Activated CD4-positive, CD25-positive, alpha-beta regulatory T cell treated with anti-CD3 and anti-CD28 coated beads, Interleukin-2, amount 50 U/mL, for 72 hours (primary cell): ENCODE measurements around the gene SLCO6A1.
"Not testable (repeated sequence)": the region's sequence is repeated elsewhere in the genome, so short reads cannot be mapped to it uniquely, and the experiment has no call there.

Experiments
- DNase-seq: peaks from one replicate; pipeline ENCODE4 v3.0.0; 2021

SLCO6A1 gene

GRCh38 chr5:102498271-102499034, at the start of gene SLCO6A1:
SLCO6A1 (minus strand) TSS chr5:102499001; CDS start chr5:102498844, 157 bp downstream.
- DNase-seq = no peak

- no peak for DNase-seq
Measured at GRCh38 chr5:102547141-102548035, 48.6 kb upstream of the SLCO6A1 start.

DNA sequence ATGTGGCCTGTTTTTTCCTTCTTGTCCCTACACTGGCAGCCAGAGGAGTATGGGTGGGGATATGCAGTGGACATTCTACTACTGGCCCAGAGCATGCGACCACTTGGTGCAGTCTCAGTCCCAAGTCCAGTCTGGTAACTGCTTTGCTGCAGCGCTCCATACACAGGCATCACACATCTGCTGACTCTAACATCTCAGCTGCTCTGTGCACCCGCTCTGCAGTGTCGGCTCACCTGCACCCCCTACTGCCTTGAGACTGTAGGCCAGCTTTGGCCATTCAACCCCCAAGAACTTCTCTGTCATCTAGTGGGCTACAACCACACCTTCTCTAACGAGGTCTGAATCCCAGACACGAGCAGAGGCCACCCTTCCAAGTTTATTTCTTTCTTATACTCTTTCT, 46.4 kb upstream of the SLCO6A1 start:
- no peak for DNase-seq

DNA sequence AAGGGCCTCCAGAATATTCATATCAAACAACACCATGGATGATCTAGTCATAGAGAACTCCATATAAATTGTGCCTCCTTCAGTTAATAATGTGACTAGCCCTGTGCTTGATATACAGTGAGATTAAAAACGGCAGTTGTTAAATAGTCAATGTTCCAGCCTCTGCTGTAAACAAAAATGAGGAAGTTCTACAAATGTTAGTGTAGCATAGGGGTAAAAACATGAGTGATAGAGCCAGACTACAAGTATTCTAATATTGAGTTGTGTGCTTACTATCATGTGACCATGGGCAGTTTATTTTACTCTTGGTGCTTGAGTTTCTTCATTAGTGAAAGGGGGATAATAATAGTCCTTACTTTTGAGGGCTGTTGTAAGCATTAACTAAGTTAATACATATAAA, 43.3 kb upstream of the SLCO6A1 start:
- no peak for DNase-seq

DNA sequence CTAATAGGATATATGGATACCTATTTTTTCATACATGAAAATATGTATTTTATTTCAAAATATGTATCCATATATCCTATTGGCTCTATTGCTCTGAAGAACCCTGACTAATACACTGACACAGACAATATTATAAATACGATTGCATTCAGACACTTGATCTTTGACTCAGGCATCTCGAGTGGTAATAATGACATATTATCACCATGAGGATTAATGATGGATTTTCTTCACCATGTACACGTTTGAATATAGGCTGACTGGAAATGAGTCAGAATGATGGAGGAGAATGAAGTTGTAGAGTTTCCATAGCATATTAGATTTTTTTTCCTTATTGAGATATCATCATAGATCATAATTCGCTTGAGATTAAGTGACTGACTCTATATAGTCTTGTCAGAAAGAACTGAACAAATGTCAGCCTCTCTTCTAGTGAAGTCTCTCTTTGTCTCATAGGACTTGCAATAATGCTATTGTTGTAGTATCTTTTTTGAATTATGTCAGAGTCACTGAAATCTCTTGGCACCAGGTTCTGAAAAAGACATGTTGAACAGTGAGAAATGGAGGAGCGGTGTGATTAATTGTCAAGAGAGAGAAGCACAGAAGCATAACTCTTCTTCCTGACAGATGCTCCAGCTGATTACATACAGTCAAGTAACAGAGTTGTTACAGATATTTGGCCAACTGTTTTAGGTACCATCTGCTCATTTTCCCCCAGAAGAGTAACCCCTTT, 41.4 kb upstream of the SLCO6A1 start:
- no peak for DNase-seq

DNA sequence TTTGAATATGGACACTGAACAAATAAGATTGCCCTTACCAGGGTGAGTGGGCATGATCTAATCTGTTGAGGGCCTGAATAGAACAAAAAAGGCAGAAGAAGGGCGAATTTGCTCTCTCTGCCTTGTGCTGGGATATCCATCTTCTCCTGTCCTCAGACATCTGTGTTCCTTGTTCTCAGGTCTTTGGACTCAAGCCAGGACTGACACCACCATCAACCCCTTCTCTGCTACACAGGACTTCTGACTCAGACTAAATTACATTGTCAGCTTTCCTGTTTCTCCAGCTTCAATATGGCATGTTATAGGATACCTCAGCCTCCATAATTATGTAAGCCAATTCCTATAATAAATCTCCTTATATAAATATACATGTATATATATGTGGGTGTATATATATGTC, 40.8 kb upstream of the SLCO6A1 start:
- no peak for DNase-seq

DNA sequence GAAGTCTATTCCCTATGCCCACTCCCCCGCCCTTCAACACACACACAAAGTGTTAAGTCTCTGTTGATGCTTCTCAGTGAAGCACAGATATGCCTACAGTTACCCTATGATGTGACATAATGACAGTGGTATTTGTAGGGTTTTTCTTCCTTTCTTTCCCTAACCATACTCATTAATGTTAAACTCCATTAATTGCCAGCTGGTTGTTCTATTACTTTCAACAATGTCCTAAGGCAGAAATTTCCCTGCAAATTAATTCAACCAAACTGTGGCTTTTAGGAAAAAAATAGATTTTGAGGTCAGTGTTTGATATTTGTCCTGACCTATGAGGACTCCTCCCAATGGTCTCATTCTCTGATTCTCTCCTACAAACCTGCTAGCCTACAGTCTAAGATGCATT, 38.2 kb upstream of the SLCO6A1 start:
- DNase-seq = no peak

DNA sequence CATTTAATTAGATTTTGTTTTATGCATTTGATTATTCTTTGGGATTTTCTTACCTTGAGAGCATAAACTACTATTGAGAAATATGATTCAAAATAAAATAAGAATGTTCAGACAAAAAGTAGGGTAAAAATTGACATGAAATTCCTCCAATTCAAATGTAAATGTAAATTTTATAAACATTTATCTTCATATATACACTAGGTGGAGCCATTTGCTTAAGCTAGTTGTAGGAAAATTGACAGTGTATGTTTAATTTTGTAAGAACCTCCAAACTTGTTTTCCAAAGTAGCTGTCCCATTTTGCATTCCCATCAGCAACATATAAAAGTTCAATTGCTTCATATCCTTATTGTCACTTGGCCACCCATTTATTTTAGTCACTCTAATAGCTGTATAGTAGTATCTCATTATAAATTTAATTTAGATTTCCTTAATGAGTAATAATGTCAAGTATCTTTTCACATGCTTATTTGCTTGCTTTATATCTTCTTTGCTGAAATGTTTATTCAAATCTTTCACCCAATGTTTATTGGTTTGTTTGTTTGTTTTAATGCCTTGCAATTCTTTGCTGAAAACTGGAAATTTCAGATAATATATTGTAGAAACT, 37.6 kb upstream of the SLCO6A1 start:
- no peak for DNase-seq

DNA sequence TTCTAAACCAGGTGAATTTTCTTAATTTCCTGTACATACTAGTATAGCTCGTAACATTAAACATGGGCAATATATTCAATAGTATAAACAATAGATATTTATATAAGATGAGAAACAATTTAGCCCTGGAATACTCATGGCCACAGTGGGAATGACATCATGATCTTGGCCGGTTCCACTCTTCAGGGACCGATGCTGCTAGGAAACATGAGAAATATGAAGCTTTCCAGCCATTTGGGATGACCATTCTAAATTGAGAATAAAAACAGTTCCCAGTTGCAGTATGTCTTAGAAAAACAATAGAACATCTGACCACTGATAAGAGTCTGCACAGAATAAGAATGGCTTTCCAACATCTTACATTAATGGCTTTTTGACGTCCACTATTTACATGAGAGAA, 33.3 kb upstream of the SLCO6A1 start:
- DNase-seq = no peak

DNA sequence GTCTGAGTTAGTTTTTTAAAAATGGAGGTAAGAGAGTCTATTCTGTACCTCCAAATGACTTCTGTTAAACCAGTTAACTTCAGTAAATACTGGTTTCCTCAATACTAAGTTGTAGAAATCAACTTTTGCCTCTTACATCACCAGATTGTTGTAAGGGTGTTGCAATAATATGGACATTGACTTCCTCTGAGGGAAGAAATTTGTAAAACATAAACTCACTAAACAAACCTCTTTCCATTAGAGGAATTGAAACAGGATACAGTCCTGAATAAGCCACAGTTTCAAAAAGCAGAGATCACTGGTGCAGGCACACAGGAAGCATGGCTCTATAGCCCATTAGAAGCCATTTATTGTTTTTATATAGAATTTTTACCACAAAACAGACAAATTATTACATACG, 32.7 kb upstream of the SLCO6A1 start:
- DNase-seq = no peak

GRCh38 chr5:102529447-102529846, 30.6 kb upstream of the SLCO6A1 start:
- DNase-seq = no peak

DNA sequence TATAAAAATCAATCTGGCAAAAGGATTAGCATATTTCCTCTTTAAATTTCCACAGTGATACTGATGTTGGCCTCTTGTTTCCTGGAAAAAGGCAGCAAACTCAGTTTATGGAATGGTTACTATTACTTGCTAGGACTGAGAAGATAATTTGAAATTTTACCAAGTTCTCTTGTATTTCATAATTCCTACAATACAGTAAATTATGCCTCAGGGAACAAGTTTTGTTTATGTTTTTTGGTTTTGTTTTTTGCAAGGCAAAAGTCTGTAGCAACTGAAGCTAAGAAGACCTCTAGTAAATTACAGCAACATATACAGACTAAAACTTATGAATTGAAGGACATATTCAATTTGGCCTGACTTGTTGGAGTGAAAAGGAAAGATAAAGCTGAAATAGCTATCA, 30.2 kb upstream of the SLCO6A1 start:
- DNase-seq = no peak

- DNase-seq = no peak
Measured at GRCh38 chr5:102528600-102528999, 29.8 kb upstream of the SLCO6A1 start.

DNA sequence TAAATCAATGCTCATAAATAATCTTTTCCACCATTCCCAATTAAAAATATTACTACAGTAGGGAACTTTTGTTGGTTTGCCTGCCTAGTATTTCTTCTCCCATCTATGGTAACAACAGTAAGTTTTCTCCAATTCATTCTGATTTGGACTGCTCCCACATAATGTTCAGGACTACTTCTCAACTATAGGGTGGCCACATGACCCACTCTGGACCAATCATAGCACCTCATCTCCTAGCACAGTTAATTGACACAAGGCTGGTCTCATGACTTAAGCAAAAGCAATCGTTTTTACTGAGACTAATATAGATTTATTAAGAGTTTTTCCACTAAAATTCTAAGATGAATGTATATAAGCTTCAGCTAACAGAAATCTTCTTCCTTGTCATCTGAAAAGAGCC, 28.7 kb upstream of the SLCO6A1 start:
- no peak for DNase-seq

- no peak for DNase-seq
Measured at GRCh38 chr5:102523541-102524175, 24.9 kb upstream of the SLCO6A1 start.

DNA sequence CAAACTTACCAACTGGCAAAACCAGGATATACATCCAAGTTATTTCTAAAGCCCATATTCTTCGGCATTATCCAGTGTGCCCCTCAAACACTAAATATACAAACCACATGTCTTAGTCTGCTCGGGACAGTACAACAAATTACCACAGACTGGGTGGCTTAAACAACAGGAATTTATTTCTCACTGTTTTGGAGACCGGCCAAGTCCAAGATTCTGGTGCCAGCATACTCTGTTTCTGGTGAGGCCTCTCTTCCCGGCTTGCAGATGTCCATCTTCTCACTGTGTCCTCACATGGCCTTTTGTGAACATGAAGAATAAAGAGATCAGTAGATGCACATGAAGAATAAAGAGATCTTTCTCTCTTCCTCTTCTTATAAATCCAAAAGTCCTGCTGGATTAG, 12.9 kb upstream of the SLCO6A1 start:
- DNase-seq = no peak

DNA sequence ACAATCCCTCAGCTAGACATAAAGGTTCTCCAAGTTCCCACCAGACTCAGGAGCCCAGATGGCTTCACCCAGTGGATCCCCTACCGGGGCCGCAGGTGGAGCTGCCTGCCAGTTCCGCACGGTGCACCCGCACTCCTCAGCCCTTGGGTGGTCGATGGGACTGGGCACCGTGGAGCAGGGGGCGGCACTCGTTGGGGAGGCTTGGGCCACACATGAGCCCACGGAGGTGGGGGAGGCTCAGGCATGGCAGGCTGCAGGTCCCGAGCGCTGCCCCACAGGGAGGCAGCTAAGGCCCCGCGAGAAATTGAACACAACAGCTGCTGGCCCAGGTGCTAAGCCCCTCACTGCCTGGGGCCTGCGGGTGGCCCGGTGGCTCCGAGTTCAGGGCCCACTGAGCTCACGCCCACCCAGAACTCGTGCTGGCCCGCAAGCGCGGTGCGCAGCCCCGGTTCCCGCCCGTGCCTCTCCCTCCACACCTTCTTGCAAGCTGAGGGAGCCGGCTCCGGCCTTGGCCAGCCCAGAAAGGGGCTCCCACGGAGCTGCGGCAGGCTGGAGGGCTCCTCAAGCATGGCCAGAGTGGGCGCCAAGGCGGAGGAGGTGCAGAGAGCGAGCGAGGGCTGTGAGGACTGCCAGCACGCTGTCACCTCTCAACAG, 7.4 kb downstream of the SLCO6A1 start:
- not testable (repeated sequence) for DNase-seq

GRCh38 chr5:102483736-102484135, 15.1 kb downstream of the SLCO6A1 start:
- DNase-seq = no peak

DNA sequence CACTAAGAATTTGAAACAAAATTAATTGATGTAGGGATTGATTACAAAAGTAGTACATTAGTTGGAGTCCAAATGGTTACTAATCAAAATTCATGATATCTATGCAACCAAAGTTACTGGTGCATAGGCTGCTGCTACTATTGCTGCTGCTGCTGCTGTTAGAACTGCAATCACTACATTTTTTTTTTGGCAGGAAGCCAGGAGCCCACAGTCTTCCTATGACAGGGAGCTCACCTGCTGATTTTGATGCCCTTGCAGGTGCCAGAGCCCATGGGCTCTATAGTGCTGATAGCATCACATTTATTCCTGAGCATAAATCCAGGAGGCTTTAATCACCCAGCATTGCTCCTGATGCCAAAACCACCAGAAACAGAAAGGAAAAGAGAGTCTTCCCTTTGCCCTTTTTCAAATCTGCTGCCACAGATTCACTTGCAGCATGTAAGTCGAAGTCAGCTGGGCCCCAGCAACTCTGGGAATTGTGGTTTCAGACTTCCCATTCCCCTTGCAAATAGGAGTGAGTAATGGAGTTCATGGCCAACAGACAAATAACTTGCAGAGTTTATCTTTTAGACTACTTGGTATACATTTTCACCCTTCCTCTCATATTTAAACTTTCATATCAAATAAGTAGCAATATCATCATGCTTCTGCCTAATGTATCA, 17.6 kb downstream of the SLCO6A1 start:
- DNase-seq = no peak

GRCh38 chr5:102453716-102454115, 45.1 kb downstream of the SLCO6A1 start:
- DNase-seq = no peak

DNA sequence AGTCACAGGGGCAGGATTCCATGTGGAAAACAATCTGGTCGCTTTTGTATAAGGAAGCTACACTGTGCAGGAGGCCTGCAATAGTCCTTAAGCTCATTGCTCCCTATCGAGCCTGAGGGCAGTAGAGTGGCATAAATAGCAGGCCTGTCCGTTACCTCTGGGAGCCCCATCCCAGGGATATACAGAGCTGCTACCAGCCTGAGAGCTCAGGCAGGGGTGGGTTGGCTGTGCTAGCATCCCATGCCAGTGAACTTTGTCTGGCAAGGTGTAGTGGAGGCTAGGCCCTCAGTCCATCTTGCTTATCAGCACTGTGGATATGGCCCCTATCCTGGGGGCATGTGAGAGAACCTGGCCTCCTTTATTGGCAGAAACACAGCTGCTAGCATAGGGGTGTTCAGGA, 47.7 kb downstream of the SLCO6A1 start:
- no peak for DNase-seq
